T1000 (cell line): Measurements from ENCODE around the gene PDE6C.
"Not testable (repeated sequence)": the region's sequence is repeated elsewhere in the genome, so short reads cannot be mapped to it uniquely, and the experiment has no call there.

Experiments used
- DNase-seq: peaks from one replicate; lab custom pipeline; 2025; ENCODE audit warnings: mixed read lengths; lab: John Stamatoyannopoulos, UW

The PDE6C gene

DNA sequence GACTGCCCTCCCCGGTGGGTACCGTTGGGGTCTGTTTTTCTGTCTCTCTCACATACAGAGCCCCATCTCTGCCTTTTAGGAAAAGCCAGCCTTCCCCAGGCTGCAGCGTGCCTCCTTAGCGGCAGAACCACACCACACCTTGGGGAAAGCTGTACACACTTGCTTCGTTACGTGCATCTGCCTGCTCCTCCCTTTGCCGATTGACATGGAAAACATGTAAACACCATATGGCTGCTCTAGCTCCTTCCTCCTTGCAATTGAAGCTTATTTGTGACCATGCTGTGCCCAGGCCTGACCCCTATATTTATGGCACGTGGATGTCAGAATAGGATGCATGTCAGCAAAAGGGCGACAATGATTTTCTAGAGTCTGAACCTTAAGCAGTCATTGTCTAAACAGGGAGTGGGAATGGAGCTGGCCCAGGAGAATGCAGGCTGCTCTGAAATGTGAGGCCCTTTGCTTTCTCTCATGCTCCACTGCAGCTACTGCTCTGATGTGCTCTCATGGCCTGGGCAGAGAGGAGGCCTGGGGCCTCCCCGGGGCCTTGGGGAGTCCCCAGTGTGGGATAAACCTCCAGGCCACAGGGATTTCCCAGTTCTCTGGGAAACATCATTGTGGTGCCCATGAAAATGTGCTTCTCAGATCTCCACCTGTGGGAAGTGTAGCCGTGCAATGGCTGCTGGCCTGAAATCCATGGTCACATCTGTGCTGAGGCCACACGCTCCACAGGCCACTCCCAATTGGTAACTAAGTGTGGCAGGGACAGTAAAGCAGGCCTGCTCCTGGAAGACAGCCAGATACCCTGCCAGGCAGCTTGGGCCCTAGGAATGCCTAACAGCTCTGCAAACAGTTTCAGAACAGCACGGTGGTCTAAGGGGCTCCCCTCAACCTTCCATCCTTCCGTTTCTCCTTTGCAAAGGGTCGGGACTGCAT is 18.6 kb downstream of the PDE6C start:
- DNase-seq, result no peak

DNA sequence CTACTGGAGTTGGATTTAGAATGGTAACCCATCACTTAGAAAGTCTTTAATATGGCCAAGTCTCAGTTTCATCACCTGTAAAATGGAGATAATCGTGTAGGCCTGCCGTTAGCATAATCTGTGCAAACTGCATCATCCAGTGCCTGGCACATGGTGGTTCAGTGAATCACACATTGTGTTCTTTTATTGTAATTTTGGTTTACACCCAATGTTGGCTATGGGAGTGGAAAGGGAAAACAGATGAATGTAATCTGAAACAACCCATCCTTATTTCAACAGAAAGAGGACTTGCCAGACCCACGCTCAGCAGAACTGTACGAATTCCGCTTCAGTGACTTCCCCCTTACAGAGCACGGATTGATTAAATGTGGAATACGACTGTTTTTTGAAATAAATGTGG is 27.5 kb downstream of the PDE6C start:
- DNase-seq, result no peak

DNA sequence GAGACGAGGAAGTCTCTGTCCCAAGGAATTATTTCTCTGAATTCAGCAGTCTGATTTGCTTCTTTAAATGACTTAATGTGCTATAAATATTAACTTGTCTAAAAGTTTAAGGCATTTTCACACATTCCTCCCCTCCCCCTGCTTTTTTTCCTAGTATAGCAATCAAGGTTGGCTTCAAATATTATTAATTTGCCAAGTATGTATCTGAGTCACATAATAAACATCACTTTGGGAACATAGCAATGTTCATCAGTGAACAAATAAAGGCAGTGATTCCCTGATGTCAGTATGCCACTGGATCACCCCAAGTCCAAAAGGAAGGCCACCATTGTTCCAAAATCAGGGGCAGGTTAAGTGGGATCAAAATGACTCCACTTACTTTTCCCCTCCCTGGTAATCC is 40.5 kb downstream of the PDE6C start:
- no peak for DNase-seq

DNA sequence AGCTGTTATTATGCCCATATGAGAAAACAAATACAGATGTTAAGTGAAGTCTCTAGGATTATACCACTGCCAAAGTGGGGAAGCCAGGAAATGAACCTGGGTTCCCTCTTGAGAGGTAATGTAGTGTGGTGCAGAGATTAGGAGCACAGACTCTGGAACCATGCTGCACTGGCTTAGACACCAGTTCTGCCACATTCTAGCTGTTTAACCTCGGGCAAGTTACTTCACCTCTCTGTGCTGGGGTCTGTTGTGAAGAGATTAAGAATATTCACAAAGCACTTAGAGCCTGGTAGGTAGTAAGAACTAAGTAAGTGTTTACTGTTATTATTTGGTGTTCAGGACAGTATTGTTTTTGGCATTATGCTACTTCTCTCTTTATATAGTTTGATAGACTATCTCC is 41.9 kb downstream of the PDE6C start:
- DNase-seq, result no peak

DNA sequence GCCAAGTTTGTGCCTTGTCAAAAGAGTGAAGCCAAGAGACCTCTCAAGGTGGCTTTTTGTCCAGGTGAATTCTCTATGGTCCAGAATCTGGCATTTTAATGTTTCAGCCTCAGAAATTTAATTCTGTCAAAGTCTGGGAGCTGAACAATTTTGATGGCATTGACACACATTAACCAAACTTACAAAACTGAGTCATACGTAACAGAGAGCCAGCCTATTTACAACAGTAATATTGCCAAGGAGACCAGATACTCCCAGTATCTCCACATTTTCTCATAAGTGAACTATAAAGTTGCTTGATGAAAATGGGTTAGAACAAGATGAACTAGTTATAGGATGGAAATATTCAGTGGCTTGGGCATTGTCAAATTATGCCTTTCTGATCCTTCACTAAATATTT is 43.8 kb downstream of the PDE6C start:
- no peak for DNase-seq

DNA sequence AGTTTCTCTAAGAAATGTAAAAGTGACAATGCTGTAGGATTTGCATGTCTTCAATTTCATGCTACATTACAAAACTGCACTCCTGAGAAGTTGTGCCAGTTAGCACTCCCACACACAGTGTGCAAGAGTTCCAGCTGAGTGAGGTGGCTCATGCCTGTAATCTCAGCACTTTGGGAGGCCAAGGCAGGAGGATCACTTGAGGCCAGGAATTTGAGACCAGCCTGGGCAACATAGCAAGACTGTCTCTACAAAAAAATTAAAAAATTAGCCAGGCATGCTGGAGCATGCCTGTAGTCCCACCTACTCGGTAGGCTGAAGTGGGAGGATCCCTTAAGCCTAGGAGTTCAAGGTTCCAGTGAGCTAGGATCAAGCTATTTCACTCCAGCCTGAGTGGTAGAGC is 45.4 kb downstream of the PDE6C start:
- no peak for DNase-seq

DNA sequence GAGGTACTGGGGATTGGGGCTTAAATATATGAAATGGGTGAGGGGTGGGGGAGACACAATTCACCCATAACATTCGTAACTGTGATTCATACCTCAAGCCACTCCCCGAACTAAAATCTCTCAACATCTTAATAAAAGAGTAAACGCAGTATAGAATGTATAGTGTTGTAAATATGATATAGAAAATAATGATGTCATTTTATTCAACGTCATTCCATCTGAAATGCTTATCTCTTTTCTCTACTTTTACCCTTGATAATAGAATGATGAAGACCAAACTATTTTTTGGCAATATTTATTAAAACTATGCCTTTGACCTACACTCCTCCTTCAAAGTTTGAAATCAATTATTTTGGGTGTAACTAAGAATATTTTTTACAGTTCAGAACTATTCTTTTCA is 53.7 kb downstream of the PDE6C start:
- DNase-seq, result no peak

DNA sequence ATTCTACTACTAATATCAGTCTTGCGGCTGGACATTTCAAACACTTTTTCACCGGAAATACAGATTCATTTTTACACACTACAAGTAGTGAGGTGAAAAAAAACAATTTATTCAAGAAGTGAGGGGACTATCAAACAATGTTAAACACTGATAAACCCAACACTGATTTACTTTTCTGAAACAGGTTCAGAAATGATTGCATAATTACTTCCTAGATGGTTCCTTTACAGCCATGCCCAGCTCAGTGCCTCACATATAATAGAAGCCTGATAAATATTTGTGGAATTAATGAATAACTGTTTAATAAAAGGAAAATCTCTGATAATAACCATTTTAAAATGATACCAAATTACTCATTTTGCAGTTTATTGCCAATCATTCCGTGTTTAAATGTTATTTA is 55.5 kb downstream of the PDE6C start:
- no peak for DNase-seq

DNA sequence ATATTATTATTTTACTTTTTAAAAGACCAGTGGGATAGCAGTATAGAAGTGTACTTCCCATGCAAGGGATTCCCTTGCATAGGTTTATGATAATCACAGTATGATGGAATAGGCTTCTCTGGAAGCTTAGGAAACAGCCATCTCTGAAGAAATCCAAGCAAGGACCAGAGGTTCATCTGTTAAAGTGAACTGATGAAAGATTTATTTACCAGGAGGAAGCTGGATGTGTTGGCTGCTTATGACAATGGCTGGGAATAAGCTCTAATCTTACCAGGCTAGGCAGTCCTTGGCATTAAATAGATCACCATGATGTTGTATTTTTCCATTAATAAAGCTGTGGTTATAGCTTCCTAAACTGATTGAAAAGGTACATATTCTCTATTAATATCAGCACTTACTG is 58.0 kb downstream of the PDE6C start:
- DNase-seq, result no peak

DNA sequence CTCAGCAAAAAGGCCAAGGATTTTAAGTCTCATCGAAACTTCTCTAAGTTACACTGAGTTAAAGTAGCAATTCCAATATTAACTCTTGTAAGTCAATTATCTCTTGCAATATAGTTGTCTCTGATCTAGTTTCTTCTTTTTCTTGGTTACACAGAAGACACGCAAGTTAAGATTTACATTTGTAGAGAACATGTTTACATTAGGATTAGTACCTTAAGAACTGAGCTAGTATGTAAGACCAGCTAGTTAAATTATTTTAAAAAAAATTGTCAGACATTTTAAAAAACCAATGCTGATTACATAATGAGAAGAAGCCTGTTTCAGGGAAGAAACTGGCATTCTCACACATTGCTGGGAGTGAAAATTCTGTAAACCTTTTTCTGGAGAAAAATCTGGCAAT is 58.7 kb downstream of the PDE6C start:
- DNase-seq, result no peak

DNA sequence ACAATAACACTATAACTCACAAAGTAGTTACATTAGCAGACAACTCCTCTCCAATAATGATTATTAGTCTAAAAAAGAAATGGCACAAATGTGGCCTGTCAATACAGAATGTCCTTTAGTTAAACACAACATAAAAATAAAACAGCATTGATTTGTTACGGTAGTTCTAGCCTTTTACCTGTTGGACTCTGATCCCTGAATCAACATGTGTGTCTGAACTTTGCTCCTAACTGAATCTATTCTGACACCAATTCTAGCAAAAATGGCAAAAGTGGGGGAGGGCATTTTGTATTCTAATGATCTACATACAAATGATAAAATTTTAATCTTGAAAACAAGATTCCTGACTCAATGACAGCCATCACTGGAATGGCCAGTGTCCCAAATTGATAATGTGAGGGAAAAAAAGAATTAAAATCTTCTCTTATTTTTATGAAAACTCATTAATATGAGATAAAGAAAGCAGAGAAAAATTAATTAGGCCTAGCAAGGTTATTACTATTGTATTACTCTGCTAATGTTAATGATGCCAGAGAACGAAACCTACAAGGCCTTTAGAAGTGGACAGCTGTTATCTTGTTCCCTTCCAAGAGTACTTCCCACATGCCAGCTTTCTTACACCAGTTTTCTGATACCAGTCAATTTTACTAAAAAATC is 59.8 kb downstream of the PDE6C start:
- DNase-seq, result no peak

DNA sequence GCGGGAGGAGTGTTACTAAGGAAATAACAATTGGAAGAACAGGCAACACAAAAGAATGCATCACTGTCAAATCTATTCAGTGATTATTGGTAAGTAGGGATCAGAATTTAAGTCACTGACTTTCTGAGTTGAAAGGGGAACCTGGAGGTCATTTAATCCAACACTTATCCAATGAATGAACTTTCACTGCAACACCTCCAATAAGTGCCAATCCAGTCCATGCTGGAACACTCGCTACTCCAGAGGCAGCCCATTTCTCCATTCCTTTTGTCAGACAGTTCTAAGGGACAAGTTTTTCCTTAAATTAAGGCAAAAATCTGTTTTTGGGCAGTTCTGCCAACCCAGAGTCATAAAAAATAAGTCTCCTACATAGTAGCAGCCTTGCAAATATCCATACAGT is 60.6 kb downstream of the PDE6C start:
- no peak for DNase-seq

DNA sequence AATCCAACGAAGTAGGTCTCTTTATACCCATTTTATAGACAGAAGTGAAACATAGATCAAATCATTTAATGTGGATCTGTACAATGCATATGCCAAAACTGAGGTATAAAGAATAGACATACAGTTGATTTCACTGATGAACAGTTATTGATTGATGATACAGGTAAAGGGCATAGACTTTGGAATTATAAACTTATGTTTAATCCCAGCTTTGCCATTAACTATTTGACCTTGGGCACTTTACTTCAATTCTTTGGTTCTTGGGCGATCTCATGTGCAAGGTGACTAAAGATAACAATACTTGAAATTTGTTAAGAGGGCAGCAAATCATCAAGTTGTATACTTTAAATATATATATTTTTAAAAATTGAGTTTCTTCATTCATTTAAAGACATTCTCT is 61.5 kb downstream of the PDE6C start:
- DNase-seq, result no peak

DNA sequence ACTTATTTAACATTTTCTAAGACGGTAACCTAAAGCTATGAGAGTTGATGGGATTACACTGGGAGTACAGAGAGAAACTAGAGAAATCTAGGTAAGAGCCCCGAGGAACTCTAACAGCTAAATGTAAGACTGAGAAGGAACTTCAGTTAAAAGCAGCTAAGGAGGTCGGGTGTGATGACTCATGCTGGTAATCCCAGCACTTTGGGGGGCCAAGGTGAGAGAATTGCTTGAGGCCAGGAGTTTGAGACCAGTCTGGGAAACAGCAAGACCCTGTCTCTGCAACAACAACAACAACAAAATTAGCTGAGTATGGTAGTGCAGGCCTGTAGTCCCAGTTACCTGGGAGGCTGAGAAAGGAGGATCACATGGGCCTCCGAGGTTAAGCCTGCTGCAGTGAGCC is 66.0 kb downstream of the PDE6C start:
- no peak for DNase-seq

DNA sequence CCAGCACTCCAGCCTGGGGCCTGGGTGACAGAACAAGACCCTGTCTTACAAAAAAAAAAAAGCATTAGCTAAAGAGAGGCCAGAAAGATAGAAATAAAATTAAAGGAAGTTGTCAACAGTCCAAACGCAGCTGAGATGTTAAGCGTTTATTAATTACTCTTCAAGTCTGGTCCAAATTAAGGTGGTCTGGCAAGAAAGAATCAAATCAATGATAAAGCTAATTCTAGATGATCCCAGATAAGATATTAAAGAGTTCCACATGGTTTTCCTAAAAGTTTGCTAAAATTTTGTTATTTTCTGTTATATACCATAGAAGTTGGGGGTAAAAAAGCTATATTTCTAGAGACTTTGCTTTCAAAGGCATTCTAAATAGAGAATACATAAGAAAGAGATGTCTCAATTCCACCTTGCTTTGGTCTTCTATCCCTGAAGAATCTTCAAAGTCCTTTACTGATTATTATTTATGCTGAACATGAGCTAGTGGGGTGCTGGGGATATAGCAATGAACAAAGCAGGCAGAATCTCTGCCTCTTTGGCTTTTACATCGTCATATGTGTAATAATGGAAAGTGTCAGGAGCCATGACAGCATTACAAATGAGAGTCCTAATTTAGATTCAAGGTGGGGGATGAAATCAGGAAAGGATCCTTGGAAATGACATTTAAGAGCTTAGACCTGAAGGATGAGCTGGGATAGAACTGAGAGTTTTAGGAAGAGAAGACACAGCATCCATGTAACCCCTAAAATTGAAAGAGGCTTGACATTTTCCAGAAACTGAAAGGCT is 66.7 kb downstream of the PDE6C start:
- no peak for DNase-seq

DNA sequence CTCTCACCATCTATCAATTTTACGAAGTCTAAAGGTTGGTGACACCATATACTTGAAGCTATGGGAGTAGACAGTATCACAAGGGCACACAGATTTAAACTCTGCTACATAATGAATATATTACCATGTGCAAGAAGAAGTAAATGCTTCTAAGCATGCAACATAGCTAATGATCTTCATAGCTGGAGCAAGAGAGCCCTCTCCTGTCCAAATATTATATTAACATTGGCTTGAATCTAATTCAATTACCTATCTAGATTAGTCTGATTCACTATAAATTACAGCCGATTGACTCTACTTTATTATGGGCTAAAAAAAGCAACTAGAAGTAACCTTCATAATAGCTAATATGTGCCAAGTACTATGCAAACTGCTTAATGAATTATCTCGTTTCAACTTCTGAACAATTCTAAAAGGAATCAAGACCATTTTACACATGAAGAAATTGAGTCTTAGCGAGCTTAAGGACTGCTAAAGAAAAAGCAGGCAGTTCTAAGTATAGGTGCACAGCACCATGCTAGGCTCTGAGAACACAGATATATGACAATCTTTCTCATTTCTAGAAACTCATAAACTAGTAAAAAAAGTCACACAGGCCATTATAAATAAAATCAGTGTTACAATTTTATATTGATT is 68.2 kb downstream of the PDE6C start:
- DNase-seq, result no peak

DNA sequence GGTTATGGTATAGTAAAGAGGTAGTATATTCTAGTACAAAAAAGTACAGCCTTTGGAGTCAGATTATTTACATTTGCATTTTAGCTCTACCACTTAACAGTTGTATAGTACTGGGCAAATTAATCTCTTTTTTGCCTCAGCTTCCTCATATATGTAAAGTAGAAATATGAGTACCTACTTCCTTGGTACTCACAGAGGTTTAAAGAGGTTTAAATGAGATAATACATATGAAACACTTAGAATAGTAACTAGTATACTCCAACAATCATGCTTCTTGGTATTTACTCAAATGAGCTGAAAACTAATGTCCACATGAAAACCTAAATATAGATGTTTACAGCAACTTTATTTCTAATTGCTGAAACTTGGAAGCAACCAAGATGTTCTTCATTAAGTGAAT is 75.4 kb downstream of the PDE6C start:
- no peak for DNase-seq

DNA sequence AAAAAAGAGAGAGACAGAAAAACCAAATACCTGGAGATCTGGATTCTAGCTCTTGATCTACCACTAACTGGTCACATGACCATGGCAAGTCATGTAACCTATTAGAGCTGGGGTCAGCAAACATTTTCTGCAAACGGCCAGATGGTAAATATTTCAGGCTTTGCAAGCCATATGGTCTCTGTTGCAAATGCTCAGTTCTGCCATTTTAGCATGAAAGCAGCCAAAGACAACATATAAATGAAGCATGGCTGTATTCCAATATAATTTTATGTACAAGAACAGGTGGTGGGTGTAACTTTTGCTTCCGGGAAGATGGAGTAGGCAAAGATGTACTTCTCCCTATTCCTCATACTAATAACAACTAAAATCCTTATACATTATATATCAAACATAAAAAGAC is 83.4 kb downstream of the PDE6C start:
- DNase-seq, result no peak

DNA sequence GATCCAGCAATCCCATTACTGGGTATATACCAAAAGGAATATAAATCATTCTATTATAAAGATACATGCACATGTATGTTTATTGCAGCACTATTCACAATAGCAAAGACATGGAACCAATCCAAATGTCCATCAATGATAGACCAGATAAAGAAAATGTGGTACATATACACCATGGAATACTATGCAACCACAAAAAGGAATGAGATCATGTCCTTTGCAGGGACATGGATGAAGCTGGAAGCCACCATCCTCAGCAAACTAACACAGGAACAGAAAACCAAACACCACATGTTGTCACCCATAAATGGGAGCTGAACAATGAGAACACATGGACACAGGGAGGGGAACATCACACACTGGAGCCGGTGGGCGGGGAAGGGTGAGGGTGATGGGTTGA is 84.2 kb downstream of the PDE6C start:
- not testable (repeated sequence) for DNase-seq

DNA sequence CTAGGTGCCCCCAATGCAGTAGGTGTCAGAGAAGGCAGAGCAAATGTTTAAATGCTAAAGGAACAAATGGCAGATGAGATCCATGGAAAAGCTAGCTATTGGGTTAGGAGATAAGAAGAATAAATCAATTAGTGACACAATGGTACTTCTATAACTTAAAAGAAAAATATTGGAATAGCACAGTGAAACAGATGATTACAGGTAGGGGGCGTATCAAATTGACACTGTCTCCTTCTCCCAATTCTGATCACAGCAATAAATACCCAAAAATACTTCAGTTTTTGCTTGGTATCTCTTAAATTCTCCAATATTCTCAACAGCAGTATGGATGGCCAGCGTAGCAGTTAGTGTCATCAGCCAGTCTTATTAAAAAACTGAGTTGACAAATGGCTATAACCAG is 84.9 kb downstream of the PDE6C start:
- no peak for DNase-seq

DNA sequence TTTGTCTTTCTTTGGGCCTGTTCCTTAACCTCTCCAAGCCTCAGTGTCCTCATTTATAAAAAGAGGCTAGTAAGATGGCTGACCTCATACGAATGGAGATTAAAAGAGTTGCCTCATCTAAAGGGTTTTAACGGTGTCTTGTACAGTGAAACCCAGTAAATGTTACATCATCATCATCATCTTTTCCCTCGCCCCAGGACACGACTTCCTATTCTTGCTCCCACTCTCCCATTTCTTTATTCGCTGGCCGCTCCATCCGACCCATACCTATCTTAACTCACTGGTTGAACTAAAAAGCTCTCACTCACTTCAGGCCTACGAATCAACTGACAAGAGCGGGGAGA is 89.5 kb downstream of the PDE6C start:
- DNase-seq, result no peak

DNA sequence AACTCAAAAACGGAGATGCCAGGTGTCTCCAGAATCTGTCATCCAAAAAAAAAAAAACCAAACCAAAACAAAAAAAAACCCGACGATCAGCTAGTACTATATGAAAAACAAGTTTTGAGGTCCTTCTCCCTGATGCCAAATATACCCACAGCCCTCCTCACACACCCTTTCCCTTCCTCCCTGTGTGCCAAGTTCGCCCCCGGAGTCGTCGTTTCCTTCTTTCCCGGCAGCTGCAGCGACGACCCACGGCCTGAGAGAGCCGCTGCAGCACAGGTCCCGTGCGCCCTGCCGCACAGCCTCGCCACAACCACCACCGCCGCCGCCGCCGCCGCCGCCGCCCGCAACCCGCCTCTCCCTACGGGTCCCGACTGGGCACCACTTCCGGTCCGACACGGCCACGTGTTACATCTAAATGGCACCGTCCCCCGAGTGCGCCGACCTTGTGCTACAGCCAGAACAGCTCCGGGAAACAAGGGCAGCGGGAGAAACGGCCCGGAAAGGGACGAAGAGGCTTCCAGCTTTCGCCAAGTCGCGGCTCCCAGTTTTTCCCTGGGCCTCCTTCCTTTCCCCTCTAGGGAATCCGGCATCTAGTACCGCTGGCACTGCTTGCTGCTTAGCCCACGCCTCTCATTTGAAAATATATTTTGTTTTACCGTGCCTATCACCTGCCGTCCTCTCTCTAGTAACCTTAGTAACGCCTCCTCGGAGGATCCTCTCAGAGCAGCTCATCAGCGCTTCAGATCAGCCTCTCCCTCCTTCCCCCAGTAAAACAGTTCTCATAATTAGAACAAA is 90.1 kb downstream of the PDE6C start, which contains the start of gene FRA10AC1:
Gene FRA10AC1 (minus strand): TSS at position 383 of the 792 bp plus-strand sequence. CDS start 2,486 bp downstream, outside the sequence.
- DNase-seq, result peak; percentile 93
